K562 (cell line): Measurements from ENCODE around the gene PRDX2. TPM values are rescaled to one million over a fixed set of nuclear protein-coding genes. Genes with fewer than 3 reads are reported as not detected.

ENCODE experiments used
- CREM ChIP-seq: IDR thresholded peaks from 2 replicates; pipeline ENCODE4 v1.6.1; 2014; ENCODE audit warnings: antibody characterized with exemption, low read depth
- FOXJ3 ChIP-seq: sonication (generic); formaldehyde crosslinking; IDR thresholded peaks from 2 replicates; pipeline ENCODE4 v1.4.0; 2020; ENCODE audit warnings: mild to moderate bottlenecking, missing genetic modification reagents
- RBBP5 ChIP-seq: fragments of 200-600 bp; sonication (generic); IDR thresholded peaks from 2 replicates; pipeline ENCODE4 v1.6.1; 2012; ENCODE audit warnings: borderline replicate concordance, mild to moderate bottlenecking, low read length, control low read depth, inconsistent platforms; ENCODE audit not compliant: insufficient read depth, poor library complexity, severe bottlenecking
- RBFOX2 ChIP-seq: fragments of 200-400 bp; formaldehyde crosslinking; IDR thresholded peaks from 2 replicates; pipeline ENCODE4 v1.6.1; 2017; ENCODE audit warnings: low read depth, mild to moderate bottlenecking, low read length, moderate library complexity
- polyA plus RNA-seq, 8 experiments: library from polyadenylated mRNA; depleted of rRNA in 4 of 8; stranded (reverse) in 5 of 8; unstranded in 3 of 8; fragments of >200 nt; fragmentation: Nextera tagmentation in 2 of 8; fragmentation: Illumina TruSeq in 1 of 8; extraction: Ambion mirVana in 2 of 8; extraction: Trizol in 1 of 8; gene quantifications; 2 replicates each; pipeline versions ENCODE4 v1.2.1 to v1.2.3, GENCODE V29; 2011 to 2014; ENCODE audit warnings: inconsistent platforms in 1 of 8, missing spikeins in 1 of 8
- total RNA-seq, 7 experiments: library from RNA; depleted of rRNA in 6 of 7; stranded (reverse); fragments of >200 nt in 6 of 7; fragmentation: Illumina TruSeq in 2 of 7; extraction: Trizol in 2 of 7; gene quantifications; 2 replicates each; pipeline versions ENCODE4 v1.2.1 to v1.2.3, GENCODE V29; 2011 to 2021; ENCODE audit warnings: low replicate concordance in 1 of 7
- TF ChIP-seq, protein P1 (sequence below): fragments of 450-650 bp; IDR thresholded peaks from 2 replicates; pipeline ENCODE4 v1.6.1; 2016; ENCODE audit warnings: mild to moderate bottlenecking, moderate library complexity
- TF ChIP-seq, protein P2 (sequence below): fragments of 150-350 bp; conservative IDR thresholded peaks from 2 replicates; pipeline ENCODE4 v1.6.1; 2014; ENCODE audit warnings: low read length
- TF ChIP-seq, protein P3 (sequence below): sonication (generic); formaldehyde crosslinking; IDR thresholded peaks from 2 replicates; pipeline ENCODE4 v1.8.0; 2022; ENCODE audit warnings: mild to moderate bottlenecking, missing genetic modification reagents

PRDX2 gene
- total and polyA plus RNA-seq, 9 of the 15 experiments (the other 6 are each of a cell fraction or from before 2014, with no cell fraction given), result 206 to 1,183 (median 415) TPM

DNA sequence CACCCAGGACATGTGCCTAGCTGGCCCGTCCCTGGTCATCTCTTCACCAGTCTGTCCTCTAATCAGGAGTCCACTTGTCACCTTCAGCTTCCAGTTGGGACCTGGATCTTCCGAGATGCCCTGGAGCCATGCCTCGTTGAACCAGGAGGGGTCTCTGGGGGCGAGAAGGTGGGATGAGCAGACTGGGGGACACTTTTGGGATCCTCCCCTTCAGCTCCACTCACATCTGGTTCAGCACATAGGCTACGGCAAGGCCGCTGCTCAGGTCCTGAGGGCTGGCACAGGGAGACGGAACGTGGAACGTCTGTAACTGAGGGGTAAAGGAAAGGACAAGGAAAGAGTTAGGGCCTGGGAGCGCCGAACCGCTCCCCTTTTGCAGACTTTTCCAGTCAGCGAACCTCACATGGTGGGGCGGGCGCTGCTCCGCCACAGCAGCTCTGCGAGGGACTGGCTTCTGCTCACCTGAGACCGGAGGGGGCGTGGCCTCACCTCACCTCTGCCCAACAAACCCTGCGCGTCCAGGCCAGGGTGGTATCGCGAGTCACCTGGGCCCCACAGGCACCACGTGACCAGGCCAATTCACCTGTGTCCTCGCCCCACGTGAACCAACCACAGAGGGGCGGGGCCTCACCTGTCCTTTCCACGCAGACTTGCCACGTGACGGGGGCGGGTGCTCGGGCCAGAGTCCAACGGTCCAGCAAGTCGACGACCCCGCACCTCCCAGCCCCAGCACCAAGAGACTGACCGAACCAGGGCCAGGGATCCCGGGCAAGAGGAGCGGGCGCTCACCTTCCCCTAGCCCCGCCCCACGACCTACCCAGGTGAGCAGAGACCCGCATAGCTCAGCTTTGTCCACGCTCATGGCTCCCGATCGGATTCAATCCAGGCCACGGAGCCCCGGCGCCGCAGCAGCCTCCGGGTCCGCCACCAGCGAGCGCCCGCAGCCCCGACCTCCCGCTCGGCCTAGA, 26.7 kb downstream of the PRDX2 start, which contains the start of gene HOOK2 (continued):
- TF ChIP-seq, protein P1, sequence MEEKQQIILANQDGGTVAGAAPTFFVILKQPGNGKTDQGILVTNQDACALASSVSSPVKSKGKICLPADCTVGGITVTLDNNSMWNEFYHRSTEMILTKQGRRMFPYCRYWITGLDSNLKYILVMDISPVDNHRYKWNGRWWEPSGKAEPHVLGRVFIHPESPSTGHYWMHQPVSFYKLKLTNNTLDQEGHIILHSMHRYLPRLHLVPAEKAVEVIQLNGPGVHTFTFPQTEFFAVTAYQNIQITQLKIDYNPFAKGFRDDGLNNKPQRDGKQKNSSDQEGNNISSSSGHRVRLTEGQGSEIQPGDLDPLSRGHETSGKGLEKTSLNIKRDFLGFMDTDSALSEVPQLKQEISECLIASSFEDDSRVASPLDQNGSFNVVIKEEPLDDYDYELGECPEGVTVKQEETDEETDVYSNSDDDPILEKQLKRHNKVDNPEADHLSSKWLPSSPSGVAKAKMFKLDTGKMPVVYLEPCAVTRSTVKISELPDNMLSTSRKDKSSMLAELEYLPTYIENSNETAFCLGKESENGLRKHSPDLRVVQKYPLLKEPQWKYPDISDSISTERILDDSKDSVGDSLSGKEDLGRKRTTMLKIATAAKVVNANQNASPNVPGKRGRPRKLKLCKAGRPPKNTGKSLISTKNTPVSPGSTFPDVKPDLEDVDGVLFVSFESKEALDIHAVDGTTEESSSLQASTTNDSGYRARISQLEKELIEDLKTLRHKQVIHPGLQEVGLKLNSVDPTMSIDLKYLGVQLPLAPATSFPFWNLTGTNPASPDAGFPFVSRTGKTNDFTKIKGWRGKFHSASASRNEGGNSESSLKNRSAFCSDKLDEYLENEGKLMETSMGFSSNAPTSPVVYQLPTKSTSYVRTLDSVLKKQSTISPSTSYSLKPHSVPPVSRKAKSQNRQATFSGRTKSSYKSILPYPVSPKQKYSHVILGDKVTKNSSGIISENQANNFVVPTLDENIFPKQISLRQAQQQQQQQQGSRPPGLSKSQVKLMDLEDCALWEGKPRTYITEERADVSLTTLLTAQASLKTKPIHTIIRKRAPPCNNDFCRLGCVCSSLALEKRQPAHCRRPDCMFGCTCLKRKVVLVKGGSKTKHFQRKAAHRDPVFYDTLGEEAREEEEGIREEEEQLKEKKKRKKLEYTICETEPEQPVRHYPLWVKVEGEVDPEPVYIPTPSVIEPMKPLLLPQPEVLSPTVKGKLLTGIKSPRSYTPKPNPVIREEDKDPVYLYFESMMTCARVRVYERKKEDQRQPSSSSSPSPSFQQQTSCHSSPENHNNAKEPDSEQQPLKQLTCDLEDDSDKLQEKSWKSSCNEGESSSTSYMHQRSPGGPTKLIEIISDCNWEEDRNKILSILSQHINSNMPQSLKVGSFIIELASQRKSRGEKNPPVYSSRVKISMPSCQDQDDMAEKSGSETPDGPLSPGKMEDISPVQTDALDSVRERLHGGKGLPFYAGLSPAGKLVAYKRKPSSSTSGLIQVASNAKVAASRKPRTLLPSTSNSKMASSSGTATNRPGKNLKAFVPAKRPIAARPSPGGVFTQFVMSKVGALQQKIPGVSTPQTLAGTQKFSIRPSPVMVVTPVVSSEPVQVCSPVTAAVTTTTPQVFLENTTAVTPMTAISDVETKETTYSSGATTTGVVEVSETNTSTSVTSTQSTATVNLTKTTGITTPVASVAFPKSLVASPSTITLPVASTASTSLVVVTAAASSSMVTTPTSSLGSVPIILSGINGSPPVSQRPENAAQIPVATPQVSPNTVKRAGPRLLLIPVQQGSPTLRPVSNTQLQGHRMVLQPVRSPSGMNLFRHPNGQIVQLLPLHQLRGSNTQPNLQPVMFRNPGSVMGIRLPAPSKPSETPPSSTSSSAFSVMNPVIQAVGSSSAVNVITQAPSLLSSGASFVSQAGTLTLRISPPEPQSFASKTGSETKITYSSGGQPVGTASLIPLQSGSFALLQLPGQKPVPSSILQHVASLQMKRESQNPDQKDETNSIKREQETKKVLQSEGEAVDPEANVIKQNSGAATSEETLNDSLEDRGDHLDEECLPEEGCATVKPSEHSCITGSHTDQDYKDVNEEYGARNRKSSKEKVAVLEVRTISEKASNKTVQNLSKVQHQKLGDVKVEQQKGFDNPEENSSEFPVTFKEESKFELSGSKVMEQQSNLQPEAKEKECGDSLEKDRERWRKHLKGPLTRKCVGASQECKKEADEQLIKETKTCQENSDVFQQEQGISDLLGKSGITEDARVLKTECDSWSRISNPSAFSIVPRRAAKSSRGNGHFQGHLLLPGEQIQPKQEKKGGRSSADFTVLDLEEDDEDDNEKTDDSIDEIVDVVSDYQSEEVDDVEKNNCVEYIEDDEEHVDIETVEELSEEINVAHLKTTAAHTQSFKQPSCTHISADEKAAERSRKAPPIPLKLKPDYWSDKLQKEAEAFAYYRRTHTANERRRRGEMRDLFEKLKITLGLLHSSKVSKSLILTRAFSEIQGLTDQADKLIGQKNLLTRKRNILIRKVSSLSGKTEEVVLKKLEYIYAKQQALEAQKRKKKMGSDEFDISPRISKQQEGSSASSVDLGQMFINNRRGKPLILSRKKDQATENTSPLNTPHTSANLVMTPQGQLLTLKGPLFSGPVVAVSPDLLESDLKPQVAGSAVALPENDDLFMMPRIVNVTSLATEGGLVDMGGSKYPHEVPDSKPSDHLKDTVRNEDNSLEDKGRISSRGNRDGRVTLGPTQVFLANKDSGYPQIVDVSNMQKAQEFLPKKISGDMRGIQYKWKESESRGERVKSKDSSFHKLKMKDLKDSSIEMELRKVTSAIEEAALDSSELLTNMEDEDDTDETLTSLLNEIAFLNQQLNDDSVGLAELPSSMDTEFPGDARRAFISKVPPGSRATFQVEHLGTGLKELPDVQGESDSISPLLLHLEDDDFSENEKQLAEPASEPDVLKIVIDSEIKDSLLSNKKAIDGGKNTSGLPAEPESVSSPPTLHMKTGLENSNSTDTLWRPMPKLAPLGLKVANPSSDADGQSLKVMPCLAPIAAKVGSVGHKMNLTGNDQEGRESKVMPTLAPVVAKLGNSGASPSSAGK, result 0 out of 2 replicates have a peak, but pooled peaks have one; percentile 23
- TF ChIP-seq, protein P2, sequence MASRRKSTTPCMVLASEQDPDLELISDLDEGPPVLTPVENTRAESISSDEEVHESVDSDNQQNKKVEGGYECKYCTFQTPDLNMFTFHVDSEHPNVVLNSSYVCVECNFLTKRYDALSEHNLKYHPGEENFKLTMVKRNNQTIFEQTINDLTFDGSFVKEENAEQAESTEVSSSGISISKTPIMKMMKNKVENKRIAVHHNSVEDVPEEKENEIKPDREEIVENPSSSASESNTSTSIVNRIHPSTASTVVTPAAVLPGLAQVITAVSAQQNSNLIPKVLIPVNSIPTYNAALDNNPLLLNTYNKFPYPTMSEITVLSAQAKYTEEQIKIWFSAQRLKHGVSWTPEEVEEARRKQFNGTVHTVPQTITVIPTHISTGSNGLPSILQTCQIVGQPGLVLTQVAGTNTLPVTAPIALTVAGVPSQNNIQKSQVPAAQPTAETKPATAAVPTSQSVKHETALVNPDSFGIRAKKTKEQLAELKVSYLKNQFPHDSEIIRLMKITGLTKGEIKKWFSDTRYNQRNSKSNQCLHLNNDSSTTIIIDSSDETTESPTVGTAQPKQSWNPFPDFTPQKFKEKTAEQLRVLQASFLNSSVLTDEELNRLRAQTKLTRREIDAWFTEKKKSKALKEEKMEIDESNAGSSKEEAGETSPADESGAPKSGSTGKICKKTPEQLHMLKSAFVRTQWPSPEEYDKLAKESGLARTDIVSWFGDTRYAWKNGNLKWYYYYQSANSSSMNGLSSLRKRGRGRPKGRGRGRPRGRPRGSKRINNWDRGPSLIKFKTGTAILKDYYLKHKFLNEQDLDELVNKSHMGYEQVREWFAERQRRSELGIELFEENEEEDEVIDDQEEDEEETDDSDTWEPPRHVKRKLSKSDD, result no peak
- TF ChIP-seq, protein P3, sequence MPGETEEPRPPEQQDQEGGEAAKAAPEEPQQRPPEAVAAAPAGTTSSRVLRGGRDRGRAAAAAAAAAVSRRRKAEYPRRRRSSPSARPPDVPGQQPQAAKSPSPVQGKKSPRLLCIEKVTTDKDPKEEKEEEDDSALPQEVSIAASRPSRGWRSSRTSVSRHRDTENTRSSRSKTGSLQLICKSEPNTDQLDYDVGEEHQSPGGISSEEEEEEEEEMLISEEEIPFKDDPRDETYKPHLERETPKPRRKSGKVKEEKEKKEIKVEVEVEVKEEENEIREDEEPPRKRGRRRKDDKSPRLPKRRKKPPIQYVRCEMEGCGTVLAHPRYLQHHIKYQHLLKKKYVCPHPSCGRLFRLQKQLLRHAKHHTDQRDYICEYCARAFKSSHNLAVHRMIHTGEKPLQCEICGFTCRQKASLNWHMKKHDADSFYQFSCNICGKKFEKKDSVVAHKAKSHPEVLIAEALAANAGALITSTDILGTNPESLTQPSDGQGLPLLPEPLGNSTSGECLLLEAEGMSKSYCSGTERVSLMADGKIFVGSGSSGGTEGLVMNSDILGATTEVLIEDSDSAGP (CRISPR knock-in tag), result peak; percentile 45; the same call in 1 of the 2 replicates
- TF ChIP-seq RBFOX2 (peak; percentile 65), RBBP5 (peak; percentile 29), CREM (no peak), FOXJ3 (CRISPR knock-in tag) (no peak)
